Stimulated activated CD8-positive, alpha-beta memory T cell treated with anti-CD3 and anti-CD28 coated beads, Interleukin-7, amount 100 ng/mL, for 1 hour (primary cell): ENCODE results near the gene ABCF1.

Source experiments
- DNase-seq, 2 donors: peaks; one replicate each; pipeline ENCODE4 v3.0.0-alpha.2; 2020; ENCODE audit warnings: low read depth in 2 of 2

The ABCF1 gene

GRCh38 chr6:30601815-30602641 is 30.8 kb downstream of the ABCF1 start:
- no peak for DNase-seq

- DNase-seq = no peak
These were observed 32.7 kb downstream of the ABCF1 start for GRCh38 chr6:30603961-30604360.

- DNase-seq = no peak
These were observed 38.8 kb downstream of the ABCF1 start for GRCh38 chr6:30610065-30610464.

GRCh38 chr6:30611150-30611855 is 40.1 kb downstream of the ABCF1 start:
- no peak for DNase-seq

GRCh38 chr6:30611856-30612194 is 40.6 kb downstream of the ABCF1 start:
- no peak for DNase-seq

GRCh38 chr6:30612213-30612612 is 41.0 kb downstream of the ABCF1 start:
- no peak for DNase-seq

GRCh38 chr6:30612687-30613248 is 41.5 kb downstream of the ABCF1 start:
- DNase-seq = no peak

GRCh38 chr6:30613251-30614043 is 42.2 kb downstream of the ABCF1 start:
- no peak for DNase-seq

- DNase-seq = no peak
These were observed 43.0 kb downstream of the ABCF1 start for GRCh38 chr6:30614044-30614842.

- peak; percentile 54 to 72 for DNase-seq
These were observed 43.6 kb downstream of the ABCF1 start for GRCh38 chr6:30614843-30615218.

- DNase-seq = no peak
These were observed 44.1 kb downstream of the ABCF1 start for GRCh38 chr6:30615219-30615957.

- DNase-seq = no peak
These were observed 44.9 kb downstream of the ABCF1 start for GRCh38 chr6:30615958-30616810.

- peak; percentile 94 for DNase-seq
These were observed 45.7 kb downstream of the ABCF1 start, which contains the start of gene PPP1R10 for GRCh38 chr6:30616811-30617564. PPP1R10 (minus strand) TSS chr6:30617243; CDS start chr6:30609944, 7,299 bp downstream.

GRCh38 chr6:30617565-30618269 is 46.5 kb downstream of the ABCF1 start, which contains the start of gene MRPS18B:
MRPS18B (plus strand) TSS chr6:30617840; CDS start chr6:30617866, 26 bp downstream.
- peak; percentile 88 to 92 for DNase-seq

- no peak for DNase-seq
These were observed 47.1 kb downstream of the ABCF1 start for GRCh38 chr6:30618270-30618797.

GRCh38 chr6:30619561-30619960 is 48.3 kb downstream of the ABCF1 start:
- no peak for DNase-seq

GRCh38 chr6:30625511-30625910 is 54.3 kb downstream of the ABCF1 start:
- DNase-seq = no peak
